ENCODE results near the gene P4HB.
A peak's percentile ranks its signal among the peaks of the same experiment; 100 is the strongest.

The P4HB gene

DNA sequence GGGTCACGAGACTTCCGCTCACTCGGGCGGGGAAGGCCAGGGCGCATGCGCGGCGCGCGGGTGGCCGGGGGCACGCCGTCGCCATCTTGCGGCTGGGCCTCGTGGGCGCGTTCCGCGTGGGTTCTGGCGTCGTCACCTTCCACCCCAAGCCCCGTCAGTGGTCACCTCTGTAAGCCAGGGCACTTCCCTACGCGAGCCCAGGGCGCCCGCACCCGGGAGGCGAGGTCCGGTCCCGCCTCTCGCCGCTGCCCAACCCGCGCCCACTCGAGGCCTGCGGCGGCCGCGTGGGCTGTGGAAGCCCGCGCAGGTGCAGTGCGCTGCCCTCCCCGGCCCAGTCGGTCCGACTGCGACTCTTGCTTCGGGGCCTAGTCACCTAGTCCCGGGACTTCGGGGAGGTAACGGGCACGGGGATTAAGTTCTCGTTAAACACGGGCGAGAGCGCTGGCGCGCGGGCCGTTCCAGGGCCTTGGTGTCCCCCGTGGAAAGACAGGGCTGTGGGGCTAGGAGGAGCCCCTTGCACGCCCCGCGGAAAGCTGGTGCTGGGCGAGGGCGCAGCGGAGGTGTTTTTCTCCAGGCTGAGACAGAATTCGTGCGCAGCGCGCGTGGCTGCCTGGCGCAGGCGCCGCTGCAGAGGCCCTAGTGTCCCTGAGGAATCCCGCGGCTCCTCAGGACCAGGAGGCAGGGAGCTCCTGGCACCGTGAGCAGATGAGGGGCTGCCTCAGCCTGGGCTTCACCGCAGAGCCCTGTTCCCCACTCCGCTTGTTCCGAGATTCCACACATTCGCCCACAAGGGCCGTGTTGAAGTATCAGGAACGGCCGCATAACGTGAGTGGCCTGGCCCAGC, 11.3 kb upstream of the P4HB start:
- H3K4me3 ChIP-seq (ENCODE audit: control insufficient read depth, low read depth, low read length): peak overlapping the region; percentile 75
- TF ChIP-seq, protein P1, sequence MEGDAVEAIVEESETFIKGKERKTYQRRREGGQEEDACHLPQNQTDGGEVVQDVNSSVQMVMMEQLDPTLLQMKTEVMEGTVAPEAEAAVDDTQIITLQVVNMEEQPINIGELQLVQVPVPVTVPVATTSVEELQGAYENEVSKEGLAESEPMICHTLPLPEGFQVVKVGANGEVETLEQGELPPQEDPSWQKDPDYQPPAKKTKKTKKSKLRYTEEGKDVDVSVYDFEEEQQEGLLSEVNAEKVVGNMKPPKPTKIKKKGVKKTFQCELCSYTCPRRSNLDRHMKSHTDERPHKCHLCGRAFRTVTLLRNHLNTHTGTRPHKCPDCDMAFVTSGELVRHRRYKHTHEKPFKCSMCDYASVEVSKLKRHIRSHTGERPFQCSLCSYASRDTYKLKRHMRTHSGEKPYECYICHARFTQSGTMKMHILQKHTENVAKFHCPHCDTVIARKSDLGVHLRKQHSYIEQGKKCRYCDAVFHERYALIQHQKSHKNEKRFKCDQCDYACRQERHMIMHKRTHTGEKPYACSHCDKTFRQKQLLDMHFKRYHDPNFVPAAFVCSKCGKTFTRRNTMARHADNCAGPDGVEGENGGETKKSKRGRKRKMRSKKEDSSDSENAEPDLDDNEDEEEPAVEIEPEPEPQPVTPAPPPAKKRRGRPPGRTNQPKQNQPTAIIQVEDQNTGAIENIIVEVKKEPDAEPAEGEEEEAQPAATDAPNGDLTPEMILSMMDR (IDR thresholded peaks at IDR 0.05; ENCODE audit: control insufficient read depth, insufficient read depth, low read depth, low read length, missing control alignments): no peak
- DNase-seq (ENCODE audit: low read depth): no peak

DNA sequence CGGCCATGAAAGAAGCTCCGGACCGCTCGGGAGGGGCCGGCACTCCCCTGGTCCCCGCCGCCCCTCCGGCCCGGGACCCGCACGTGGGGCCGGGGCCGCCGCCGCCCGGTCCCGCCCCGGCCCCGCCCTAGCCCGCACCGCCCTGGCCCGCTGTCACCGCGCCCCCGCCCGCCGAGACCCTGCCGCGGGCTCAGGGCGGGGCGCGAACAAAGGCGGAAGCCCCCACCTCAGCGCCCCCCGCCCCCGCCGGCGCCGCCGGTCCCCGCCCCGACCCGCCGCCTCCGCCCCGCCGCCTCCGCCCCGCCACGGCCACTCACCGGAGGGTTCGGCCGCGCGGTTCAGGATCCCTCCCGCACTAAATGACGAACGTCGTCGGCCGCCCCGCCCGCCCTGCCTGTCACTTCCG, 10.6 kb upstream of the P4HB start, which contains the start of gene ARHGDIA:
TSS of gene ARHGDIA (minus strand) at position 357 of the 406 bp plus-strand sequence. CDS start 1,407 bp downstream, outside the sequence.
- H3K4me3 ChIP-seq (ENCODE audit: control insufficient read depth, low read depth, low read length): peak within 1 kb of the TSS; percentile 75
- no peak for DNase-seq (ENCODE audit: low read depth)
- TF ChIP-seq, protein P1 (IDR thresholded peaks at IDR 0.05; ENCODE audit: control insufficient read depth, insufficient read depth, low read depth, low read length, missing control alignments): no peak

DNA sequence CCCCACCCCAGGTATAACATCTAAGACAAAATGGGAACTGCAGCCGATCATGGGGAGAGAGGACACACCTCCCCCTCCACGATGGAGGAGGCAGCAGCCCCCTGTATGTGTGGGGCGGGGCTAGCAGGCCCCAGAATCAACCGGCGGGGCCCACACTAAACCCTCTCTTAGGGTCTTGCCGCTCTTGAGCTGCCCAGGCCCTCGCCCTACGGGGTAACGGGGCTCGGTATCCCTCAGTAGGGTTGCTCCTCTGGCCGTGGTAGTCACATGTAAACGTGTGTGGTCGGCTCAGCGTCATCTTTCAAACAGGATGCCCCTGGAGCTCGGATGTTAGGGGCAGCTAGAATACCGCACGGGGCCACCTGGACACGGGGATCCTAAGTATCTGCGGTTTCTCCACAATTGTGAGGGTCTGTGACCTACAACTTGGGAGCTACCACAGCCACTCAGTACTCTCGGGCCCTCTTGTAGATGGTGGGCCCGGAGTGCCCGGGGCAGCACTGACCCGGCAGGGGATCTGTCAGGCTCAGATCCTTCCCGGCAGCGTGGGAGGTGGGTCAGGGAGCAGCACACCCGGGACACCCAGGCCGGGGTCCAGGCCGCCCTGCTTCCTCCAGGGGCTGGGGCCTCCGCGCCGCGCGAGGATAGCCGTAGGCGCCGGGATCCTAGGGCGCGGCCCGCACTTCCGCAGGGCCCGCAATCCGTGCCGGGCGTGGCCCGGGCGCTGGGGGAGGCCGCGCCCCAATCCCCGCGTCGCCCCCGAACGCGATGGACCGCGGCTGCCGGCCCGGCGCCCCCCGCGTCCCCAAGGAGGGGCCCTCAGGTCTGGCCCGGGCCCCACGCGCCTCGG, 10.0 kb upstream of the P4HB start:
- TF ChIP-seq, protein P1 (IDR thresholded peaks at IDR 0.05; ENCODE audit: control insufficient read depth, insufficient read depth, low read depth, low read length, missing control alignments): no peak
- no peak for DNase-seq (ENCODE audit: low read depth)
- peak overlapping the region; percentile 75 for H3K4me3 ChIP-seq (ENCODE audit: control insufficient read depth, low read depth, low read length)

DNA sequence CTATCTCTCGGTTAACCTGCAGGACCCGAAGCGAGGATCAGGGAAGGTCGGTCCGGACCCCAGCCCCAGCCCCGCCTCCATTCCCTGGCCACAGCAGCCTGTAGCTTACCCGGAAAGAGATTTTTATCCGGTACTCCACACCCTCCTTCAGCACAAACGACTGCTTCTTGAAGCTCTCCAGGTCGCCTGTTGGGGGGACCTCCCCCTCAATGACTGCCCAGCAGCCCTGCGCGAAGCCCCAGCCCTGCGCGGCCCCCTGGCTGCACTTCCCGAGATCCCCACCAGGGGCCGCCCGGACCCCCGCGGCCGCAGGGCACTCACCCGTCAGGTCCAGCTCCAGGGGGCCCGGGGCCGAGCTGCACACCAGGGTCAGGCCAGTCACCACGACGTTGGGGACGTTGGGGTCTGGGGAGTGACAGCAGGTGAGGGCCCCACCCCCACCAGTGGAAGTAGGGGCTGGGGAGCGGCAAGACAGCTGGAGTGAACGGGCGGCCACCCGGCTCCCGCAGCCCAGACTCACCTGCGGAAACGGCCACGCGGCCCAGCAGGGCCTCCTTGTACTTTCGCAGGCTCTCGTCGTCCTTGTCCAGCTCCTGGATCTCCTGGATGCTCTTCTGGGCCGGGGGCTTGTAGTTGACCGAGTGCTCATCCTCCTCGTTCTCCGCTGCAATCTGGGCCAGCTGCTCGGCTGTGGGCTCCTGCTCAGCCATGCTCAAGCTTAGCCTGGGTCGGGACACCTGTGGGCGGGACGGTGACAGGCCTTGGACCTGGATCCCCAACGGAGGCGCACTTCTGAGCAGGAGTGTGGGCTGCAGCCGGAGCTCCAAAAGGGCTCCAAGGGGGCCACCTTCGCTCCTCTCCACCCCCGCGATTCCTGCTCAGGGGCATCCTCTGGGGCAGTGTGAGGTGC, 9.1 kb upstream of the P4HB start:
- TF ChIP-seq, protein P1 (IDR thresholded peaks at IDR 0.05; ENCODE audit: control insufficient read depth, insufficient read depth, low read depth, low read length, missing control alignments): peak; percentile 81
- peak overlapping the region; percentile 75 for H3K4me3 ChIP-seq (ENCODE audit: control insufficient read depth, low read depth, low read length)
- DNase-seq (ENCODE audit: low read depth): no peak

DNA sequence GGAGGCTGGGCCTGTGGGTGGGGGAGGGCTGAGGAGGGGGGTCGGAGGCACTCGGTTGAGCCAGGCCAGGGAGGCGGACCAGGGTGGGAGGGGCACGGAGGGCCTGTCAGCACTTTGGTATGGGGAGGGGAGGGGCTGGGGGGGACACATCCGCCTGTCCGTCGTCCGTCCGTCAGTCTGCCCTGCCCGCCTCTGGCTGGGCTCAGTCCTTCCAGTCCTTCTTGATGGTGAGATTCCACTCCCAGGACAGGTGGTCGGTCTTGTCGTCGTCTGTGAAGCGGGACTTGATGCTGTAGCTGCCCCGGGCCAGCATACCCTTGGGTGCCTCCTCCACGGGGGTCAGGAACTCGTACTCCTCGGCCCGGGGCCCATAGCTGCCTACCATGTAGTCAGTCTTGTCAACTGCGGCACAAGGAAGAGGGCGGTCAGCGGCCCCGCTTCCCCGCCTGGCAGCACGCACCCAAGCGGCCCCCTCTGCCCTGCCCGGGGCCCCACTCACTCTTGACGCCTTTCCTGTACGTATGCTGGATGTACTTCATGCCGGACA, 8.4 kb upstream of the P4HB start:
- DNase-seq (ENCODE audit: low read depth): peak; percentile 66
- H3K4me3 ChIP-seq (ENCODE audit: control insufficient read depth, low read depth, low read length): peak overlapping the region; percentile 75
- TF ChIP-seq, protein P1 (IDR thresholded peaks at IDR 0.05; ENCODE audit: control insufficient read depth, insufficient read depth, low read depth, low read length, missing control alignments): no peak

All from AG09309 (cell line).